ENCODE measurements around the gene CHEK1.

DNA sequence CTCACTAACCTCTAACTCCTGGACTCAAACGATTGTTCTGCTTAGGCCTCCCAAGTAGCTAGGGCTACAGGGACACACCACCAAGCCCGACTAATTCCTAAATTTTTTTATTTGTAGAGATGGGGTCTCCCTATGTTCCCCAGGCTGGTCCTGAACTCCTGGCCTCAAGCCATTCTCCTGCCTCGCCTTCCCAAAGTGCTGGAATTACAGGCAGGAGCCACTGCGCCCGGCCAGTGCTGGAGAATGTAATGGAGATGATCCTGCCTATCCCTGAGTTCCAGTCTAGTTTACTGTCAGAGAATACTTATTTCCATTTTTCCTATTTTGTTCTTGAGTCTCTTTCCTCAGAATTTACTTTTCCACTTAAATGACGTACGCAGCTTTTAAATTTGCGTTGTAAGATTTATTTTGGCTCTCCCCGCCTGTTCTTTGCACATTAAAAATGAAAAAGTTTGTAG, at the start of gene CHEK1:
- TF ChIP-seq POLR2AphosphoS5 (IDR thresholded peaks at IDR 0.05; ENCODE audit: low read depth, low read length) (no peak), SPI1 (IDR thresholded peaks at IDR 0.05; ENCODE audit: low read depth, low read length) (no peak), POLR2A (IDR thresholded peaks at IDR 0.05; ENCODE audit: low read depth, low read length) (no peak), POU2F2 (IDR thresholded peaks at IDR 0.05; ENCODE audit: low read depth, low read length) (no peak), TAF1 (IDR thresholded peaks at IDR 0.05; ENCODE audit: low read depth, low read length) (no peak), PAX5 (IDR thresholded peaks at IDR 0.05; ENCODE audit: insufficient read depth, low read length, severe bottlenecking) (no peak)
